NOMO-1 treated with DMSO at 0.1 percent for 48 hours (cell line): ENCODE results near the gene LRP1-AS.

Experiments
- DNase-seq: peaks from one replicate; lab custom pipeline; 2025; ENCODE audit not compliant: unreplicated experiment; lab: John Stamatoyannopoulos, UW

Gene LRP1-AS

DNA sequence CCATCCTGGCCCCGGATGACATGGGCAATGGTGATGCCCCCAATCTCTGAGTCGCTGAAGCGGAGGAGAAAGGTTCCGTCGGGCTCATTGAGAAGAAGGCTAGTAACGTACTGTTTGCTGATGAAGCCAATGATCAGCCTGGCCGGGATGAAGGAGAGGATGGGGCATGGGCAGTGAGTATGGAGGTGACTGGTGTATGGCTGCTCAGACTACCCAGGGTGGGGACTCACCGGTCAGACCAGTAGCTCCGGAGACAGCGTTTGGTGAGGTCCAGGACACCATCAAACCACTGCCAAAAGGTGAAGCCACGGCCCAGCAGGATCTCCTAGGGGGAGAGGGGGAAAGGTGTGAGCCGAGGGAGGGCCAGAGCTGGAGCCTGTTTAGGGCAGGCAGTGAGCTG lies 47.7 kb downstream of the LRP1-AS start:
- no peak for DNase-seq

DNA sequence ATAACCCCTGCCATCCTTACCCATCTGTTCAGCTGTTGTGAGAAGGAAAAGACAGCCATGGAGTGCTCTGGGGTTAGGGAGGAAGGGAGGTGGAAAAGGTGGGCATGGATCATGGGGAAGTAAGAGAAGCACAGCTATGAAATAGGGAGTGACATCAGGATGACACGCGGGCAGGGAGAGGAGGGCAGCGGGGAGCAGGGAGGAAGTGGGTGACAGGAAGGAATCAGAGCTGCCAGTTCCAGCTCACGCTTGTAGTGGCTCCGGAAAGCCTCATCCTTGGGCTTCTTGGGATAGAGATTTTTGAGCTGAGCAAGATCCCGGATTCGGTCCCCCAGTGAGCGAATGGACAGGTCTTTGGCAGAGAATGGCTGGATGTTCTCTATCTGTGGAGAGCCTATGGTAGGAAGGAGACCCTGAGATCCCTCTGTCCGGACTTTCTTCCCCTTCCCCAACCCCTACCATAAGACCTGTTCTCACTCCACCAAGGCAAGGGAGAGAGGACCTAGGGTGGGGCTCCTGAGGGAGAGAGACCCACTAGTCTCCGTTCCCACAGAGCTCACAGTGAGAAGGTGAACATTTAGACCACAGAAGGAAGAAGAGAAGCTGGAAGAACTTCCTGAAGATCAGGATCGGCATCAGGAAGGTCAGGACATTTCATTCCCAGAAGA lies 48.2 kb downstream of the LRP1-AS start:
- DNase-seq: no peak

DNA sequence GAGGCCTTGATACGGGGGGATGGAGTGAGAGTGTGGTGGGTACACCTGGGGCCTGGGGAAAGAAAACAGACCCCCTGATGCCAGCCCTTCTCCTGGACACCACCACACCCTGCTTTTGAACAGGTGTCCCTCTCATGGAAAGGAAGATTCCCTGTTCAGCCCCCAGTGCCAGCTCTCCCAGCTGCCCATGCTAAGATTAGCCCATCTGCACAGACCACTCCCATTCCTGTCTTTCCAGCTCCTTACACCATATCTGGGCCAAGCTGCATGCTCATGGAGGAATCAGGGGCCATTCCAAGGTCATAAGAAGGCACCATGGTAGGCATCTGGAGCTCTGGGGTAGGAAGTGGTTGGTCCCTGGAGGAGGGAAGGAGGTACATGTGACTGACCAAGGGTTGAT lies 48.9 kb downstream of the LRP1-AS start:
- no peak for DNase-seq

DNA sequence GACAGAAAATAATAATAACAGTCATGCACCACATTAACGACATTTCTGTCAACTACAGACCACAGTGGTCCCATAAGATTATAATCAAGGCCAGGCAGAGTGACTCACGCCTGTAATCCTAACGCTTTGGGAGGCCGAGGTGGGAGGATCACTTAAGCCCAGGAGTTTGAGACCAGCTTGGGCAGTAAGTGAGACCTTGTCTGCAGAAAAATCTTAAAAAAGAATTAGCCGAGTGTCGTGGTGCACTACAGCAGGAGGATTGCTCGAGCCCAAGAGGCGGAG lies 49.9 kb downstream of the LRP1-AS start:
- no peak for DNase-seq

DNA sequence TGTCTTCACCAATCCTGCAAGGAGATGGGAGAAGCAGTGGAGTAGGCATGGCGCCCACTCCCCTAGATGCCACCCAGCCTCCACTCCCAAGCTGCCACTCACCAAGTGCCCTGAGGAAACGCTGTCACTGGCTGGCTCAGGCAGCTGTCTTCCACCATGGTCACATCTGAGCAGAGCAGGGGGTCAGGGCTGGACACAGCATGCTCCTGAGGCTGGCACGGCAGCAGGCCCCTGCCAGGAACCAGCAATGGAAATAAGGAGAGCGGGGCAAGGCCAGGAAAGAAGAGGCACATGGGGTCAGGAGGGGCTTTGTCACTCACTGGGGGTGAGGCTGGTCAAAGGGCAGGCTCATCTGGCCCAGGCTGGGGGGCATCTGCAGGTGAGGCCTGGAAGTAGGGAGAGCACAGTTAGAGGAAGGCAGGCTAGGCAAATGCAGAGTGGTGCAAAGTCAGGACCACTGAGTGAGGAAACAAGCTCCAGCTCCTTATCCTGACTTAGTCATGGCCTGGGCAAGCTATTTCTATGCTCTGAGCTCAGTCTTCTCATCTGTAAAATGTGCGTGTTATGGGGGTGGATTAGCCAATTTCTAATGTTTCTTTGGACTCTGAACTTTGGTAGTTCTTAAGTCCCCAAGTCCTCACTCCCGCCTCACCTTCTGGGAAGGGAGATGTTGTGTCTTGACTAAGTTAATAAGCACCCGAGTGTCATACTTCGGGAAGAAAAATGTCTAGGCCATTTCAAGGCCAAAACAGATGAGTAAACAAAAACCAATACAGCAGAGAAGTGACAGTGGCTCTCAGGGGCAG lies 50.5 kb downstream of the LRP1-AS start:
- DNase-seq: no peak

DNA sequence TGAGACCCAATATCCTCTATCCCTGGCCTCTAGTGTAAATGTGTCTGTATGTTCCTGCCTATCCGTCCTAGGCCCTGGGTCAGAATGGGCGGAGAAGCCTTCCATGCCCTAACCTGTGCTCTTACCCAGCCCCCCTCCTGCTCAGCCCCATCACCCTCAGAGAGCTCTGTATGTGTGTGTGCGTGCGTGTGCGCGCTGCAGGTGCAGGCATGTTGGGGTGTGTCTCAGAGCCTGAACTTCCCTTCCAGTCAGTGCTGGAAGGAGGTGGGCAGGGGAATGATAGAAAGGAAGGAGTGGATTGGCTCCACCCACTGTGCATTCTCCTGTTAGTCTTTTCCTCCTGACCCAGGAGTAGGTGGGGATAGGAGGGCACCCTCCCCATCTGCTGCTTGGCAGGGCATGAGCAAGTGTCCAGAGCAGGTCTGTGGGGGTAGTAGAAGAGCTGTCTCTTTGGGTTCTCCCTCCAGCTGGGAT lies 51.3 kb downstream of the LRP1-AS start:
- DNase-seq: no peak

DNA sequence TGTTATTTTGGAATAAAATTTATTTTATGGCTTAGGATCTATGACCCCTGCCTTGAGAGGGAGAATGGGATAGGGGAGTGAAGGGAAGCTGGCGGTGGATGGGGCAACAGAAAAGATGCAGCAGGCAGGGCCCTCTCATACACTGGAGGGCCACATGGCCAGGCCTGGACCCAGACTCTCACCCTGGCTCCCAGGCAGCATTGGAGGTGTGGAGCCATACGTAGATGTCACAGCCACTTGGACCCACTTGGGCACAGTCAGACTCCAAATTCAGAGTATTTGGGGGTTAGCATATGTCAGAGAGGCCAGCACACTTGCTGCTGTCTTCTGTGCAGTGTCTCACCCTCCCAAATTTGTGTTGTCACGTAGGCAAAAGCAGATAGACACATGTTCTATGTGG lies 52.0 kb downstream of the LRP1-AS start:
- no peak for DNase-seq
